ENCODE results near the gene TCF7L1.

DNA sequence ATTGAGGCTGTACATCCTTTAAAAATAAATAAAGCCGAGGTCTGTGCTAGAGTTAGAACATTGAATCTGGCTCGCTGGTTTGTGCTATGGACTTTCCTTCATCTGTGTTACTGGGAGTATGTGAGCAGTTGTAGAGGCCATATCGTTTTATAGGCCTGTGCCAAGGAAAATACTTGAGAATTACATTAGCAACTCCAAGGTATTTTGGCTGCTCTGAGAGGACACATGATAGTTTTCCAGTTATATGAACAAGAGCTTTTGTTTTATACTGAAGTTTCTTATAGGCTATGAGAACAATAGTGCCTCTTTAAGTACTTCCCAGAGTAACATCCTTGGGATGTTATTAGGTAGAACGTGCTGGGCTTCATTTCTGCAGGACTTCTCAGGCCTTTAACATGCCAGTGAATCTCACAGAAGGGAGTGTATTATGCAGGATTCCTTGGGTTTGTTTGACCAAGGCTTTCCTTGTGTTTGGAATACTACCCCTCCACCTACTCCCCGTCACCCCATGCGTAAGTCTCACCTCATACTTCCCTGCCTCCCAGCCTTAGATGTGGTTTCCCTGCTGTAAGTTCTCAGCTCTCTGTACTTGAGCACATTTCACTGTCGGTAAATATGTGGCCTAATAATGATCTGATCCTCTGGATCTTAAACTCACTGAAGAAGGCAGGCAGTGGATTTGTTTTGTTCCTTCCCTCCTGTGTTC lies 21.0 kb downstream of the TCF7L1 start:
- TF ChIP-seq, protein P1, sequence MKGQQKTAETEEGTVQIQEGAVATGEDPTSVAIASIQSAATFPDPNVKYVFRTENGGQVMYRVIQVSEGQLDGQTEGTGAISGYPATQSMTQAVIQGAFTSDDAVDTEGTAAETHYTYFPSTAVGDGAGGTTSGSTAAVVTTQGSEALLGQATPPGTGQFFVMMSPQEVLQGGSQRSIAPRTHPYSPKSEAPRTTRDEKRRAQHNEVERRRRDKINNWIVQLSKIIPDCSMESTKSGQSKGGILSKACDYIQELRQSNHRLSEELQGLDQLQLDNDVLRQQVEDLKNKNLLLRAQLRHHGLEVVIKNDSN (IDR thresholded peaks at IDR 0.05): no peak
- TF ChIP-seq CEBPB (IDR thresholded peaks at IDR 0.05) (no peak), FOXM1 (IDR thresholded peaks at IDR 0.05; ENCODE audit: borderline replicate concordance, low read depth) (no peak), NFIC (IDR thresholded peaks at IDR 0.05) (no peak), EP300 (IDR thresholded peaks at IDR 0.05; ENCODE audit: borderline replicate concordance) (no peak), RAD21 (IDR thresholded peaks at IDR 0.05; ENCODE audit: low read depth) (no peak), TAF1 (IDR thresholded peaks at IDR 0.05; ENCODE audit: low read depth) (no peak), YY1 (IDR thresholded peaks at IDR 0.05; ENCODE audit: low read depth) (no peak)
- TF ChIP-seq, protein P2, sequence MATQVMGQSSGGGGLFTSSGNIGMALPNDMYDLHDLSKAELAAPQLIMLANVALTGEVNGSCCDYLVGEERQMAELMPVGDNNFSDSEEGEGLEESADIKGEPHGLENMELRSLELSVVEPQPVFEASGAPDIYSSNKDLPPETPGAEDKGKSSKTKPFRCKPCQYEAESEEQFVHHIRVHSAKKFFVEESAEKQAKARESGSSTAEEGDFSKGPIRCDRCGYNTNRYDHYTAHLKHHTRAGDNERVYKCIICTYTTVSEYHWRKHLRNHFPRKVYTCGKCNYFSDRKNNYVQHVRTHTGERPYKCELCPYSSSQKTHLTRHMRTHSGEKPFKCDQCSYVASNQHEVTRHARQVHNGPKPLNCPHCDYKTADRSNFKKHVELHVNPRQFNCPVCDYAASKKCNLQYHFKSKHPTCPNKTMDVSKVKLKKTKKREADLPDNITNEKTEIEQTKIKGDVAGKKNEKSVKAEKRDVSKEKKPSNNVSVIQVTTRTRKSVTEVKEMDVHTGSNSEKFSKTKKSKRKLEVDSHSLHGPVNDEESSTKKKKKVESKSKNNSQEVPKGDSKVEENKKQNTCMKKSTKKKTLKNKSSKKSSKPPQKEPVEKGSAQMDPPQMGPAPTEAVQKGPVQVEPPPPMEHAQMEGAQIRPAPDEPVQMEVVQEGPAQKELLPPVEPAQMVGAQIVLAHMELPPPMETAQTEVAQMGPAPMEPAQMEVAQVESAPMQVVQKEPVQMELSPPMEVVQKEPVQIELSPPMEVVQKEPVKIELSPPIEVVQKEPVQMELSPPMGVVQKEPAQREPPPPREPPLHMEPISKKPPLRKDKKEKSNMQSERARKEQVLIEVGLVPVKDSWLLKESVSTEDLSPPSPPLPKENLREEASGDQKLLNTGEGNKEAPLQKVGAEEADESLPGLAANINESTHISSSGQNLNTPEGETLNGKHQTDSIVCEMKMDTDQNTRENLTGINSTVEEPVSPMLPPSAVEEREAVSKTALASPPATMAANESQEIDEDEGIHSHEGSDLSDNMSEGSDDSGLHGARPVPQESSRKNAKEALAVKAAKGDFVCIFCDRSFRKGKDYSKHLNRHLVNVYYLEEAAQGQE (IDR thresholded peaks at IDR 0.05; ENCODE audit: low read depth): no peak
